Activated CD8-positive, alpha-beta T cell treated with anti-CD3 and anti-CD28 coated beads, Interleukin-2, amount 10 ng/mL, durations not matched to agents 7 days and 5 days (primary cell): ENCODE data around the gene PNN. TPM values are rescaled to one million over a fixed set of nuclear protein-coding genes. Genes with fewer than 3 reads are reported as not detected.
A peak's percentile ranks its signal among the peaks of the same experiment; 100 is the strongest.
"Not testable (repeated sequence)": the region's sequence is repeated elsewhere in the genome, so short reads cannot be mapped to it uniquely, and the experiment has no call there.

Experiments
- ATAC-seq: fragments of 150-1000 bp; cut with Tn5 transposase; one replicate; pipeline ENCODE4 v1.10.0; 2021; ENCODE audit warnings: moderate library complexity
- CTCF ChIA-PET: fragments of 350-600 bp; sonication (Branson Sonifier 250); formaldehyde crosslinking; loops from one replicate; lab custom pipeline; 2021; ENCODE audit warnings: antibody characterized with exemption; lab: Charles Lee
- POLR2A ChIA-PET: fragments of 350-600 bp; sonication (Branson Sonifier 250); formaldehyde crosslinking; loops from one replicate; lab custom pipeline; 2021; ENCODE audit warnings: antibody characterized with exemption; lab: Charles Lee
- DNase-seq: peaks from one replicate; pipeline ENCODE4 v3.0.0-alpha.2; 2020
- H3K27ac Mint-ChIP-seq: one replicate; pipeline ENCODE4 v1.8.0; 2021; ENCODE audit warnings: mild to moderate bottlenecking, mixed read lengths
- H3K27me3 Mint-ChIP-seq: one replicate; pipeline ENCODE4 v1.8.0; 2021; ENCODE audit warnings: low read depth, mixed read lengths
- H3K36me3 Mint-ChIP-seq: one replicate; pipeline ENCODE4 v1.8.0; 2021; ENCODE audit warnings: low read depth, mixed read lengths
- H3K4me1 Mint-ChIP-seq: one replicate; pipeline ENCODE4 v1.8.0; 2021; ENCODE audit warnings: low read depth, mixed read lengths
- H3K4me3 Mint-ChIP-seq: one replicate; pipeline ENCODE4 v1.8.0; 2021; ENCODE audit warnings: mild to moderate bottlenecking, mixed read lengths
- H3K9me3 Mint-ChIP-seq: one replicate; pipeline ENCODE4 v1.8.0; 2022; ENCODE audit warnings: mixed read lengths; ENCODE audit not compliant: insufficient read depth
- total RNA-seq, 2 experiments: library from RNA; stranded (reverse); gene quantifications; one replicate each; pipeline ENCODE4 v1.2.3, GENCODE V29; 2021

PNN gene
- total RNA-seq, 2 experiments from 2014 or later = 94.1 to 103 TPM

DNA sequence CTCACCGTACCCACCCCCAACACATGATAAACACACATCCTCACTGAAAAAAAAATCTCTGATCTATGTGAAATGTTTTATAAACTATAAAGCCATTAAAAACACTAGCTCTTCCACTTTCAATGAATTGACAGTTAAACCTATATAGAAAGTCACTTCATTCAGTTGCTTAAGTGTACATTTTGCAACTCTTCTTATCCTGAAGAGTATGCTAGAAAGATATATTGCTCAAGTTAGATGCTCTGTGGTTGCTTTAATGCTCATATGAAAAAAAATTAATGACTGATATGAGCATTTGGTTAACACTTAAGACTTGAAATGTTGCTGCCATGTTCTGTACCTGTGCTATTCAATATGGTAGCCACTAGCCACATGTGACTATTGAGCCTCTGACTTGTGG, 37.6 kb downstream of the PNN start:
- no peak for ATAC-seq
- H3K4me1 Mint-ChIP-seq = peaks cover 21% of the 10 kb centered on the region
- H3K36me3 Mint-ChIP-seq = peaks cover 2% of the 10 kb centered on the region
- H3K4me3 Mint-ChIP-seq = no peak overlapping the region
- no peak for DNase-seq
- no peaks in the 10 kb centered on the region for H3K27me3 Mint-ChIP-seq
- no peaks in the 10 kb centered on the region for H3K9me3 Mint-ChIP-seq
- ChIA-PET CTCF (no interaction called here), POLR2A (no interaction called here)
- H3K27ac Mint-ChIP-seq = no peak overlapping the region

DNA sequence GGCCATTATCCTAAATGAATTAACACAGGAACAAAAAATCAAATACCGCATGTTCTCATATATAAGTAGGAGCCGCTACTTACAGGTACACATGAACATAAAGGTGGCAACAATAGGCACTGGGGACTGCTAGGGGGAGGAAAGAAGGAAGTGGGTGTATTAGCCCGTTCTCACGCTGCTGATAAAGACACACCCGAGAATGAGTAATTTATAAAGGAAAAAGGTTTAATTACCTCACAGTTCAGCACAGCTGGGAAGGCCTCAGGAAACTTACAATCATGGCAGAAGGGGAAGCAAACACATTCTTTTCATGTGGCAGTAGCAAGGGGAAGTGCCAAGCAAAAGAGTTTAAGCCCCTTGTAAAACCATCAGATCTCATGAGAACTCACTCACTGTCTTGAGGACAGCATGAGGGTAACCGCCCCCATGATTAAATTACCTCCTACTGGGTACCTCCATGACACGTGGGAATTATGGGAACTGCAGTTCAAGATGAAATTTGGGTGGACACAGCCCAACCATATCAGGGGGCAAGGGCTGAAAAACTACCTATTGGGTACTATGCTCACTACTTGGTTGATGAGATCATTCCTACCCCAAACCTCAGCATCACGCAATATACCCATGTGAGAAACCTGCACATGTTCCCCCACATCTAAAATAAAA, 42.3 kb downstream of the PNN start:
- ATAC-seq (no peak), DNase-seq (no peak)
- Mint-ChIP-seq H3K9me3 (peaks cover 3% of the 10 kb centered on the region), H3K27ac (no peak overlapping the region), H3K36me3 (peaks cover 2% of the 10 kb centered on the region), H3K4me1 (peaks cover 24% of the 10 kb centered on the region), H3K4me3 (no peak overlapping the region), H3K27me3 (no peaks in the 10 kb centered on the region)
- ChIA-PET POLR2A (no interaction called here), CTCF (no interaction called here)

DNA sequence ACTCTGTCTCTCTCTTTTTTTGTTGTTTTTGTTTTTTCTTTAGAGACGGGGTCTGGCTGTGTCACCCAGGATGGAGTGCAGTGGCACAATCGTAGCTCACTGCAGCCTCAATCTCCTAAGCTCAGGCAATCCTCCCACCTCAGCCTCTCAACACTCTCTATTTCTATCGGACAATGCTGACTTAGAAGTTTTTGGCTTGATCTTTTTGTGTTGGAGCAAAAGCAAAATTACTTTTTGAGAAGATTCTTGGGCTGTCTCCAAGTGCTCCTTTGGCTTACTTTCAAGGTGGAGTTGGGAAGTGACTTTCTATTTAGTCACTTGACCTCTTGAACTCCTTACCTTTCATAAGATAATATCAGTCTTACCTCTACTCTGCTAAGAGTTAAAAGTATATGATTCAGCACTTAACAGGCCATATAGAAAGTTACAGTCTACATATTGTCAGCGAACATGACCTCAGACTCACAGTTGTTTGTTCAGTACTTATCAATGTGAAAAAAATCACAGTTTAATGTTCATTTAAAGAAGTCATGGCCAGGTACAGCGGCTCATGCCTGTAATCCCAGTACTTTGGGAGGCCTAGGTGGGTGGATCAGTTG, 43.2 kb downstream of the PNN start:
- H3K27me3 Mint-ChIP-seq = no peaks in the 10 kb centered on the region
- ChIA-PET POLR2A (interaction anchor here (0.6 to 1.2 kb wide), 2 partner anchors 12 to 101 kb away, joined by 3 to 4 read pairs; no protein-coding TSS in a partner anchor), CTCF (no interaction called here)
- H3K4me3 Mint-ChIP-seq = no peak overlapping the region
- ATAC-seq (no peak), DNase-seq (no peak)
- H3K27ac Mint-ChIP-seq = no peak overlapping the region
- peaks cover 2% of the 10 kb centered on the region for H3K36me3 Mint-ChIP-seq
- peaks cover 3% of the 10 kb centered on the region for H3K9me3 Mint-ChIP-seq
- peaks cover 24% of the 10 kb centered on the region for H3K4me1 Mint-ChIP-seq

DNA sequence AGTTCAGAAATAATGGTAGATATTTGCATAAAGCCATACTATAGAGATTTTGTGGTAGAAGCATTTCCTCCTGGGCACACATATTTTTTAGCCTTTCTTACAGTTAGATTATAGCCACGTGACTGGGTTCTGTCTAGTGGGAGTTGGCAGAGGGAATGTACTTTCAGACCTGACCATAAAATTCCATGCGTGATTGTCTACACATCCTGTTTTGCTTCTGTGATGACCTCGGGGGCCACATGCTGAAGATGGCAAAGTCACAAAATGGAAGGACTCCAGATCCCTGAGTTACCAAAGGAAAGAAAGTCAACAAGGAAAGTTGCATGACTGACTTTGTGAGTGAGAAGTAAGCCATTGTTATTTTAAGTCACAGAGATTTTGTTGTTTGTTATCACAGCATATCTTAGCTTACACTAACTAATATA, 44.0 kb downstream of the PNN start:
- ATAC-seq (no peak), DNase-seq (no peak)
- Mint-ChIP-seq H3K27me3 (no peaks in the 10 kb centered on the region), H3K27ac (no peak overlapping the region), H3K4me1 (peaks cover 24% of the 10 kb centered on the region), H3K9me3 (peaks cover 3% of the 10 kb centered on the region), H3K36me3 (peaks cover 2% of the 10 kb centered on the region), H3K4me3 (no peak overlapping the region)
- ChIA-PET POLR2A (interaction anchor here (1.2 kb wide), 1 partner anchor 11 kb away, joined by 4 read pairs; no protein-coding TSS in a partner anchor), CTCF (no interaction called here)

DNA sequence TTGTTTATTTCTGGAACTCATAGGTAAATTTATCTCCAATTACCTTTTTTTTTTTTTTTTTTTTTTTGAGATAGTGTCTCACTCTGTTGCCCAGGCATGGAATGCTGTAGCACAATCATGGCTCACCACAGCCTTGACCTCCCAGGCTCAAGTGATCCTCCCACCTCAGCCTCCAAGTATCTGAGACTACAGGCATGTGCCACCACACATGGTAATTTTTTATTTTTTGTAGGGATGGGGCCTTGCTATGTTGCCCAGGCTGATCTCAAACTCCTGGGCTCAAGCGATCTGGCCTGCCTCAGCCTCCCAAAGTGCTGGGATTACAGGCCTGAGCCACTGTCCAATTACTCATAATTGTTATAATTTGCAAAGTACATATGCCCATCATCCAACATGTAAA, 45.4 kb downstream of the PNN start:
- DNase-seq, H3K27ac Mint-ChIP-seq, ATAC-seq, H3K9me3 Mint-ChIP-seq, POLR2A ChIA-PET, H3K4me3 Mint-ChIP-seq, H3K27me3 Mint-ChIP-seq, H3K36me3 Mint-ChIP-seq: not testable (repeated sequence)
- CTCF ChIA-PET = interaction anchor here (1.3 kb wide), 1 partner anchor 12 kb away, joined by 5 read pairs; no protein-coding TSS in a partner anchor
- peaks cover 24% of the 10 kb centered on the region for H3K4me1 Mint-ChIP-seq

DNA sequence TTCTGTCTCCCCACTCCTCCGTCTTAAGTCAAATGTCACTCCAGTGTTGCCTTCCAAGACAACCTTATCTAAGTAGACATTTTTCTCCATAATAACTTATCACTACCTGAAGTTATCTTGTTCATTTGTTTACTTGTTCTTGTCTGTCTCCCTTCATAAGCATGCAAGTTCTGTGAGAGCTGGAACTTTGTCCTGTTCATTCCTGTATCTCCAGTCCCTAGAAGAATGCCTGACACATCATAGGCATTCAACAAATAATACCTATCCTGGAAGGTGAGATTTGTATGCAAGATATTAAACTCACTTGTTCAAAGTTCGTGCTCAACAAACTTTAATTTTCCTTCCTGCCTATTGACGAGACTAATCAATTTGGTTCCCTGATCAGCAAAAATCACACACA, 53.0 kb downstream of the PNN start:
- Mint-ChIP-seq H3K4me1 (peaks cover 49% of the 10 kb centered on the region), H3K27me3 (no peaks in the 10 kb centered on the region), H3K4me3 (no peak overlapping the region), H3K9me3 (no peaks in the 10 kb centered on the region), H3K36me3 (peaks cover 2% of the 10 kb centered on the region), H3K27ac (peak overlapping the region; percentile 95)
- ATAC-seq = no peak
- ChIA-PET POLR2A (interaction anchor here (0.6 to 5.2 kb wide), 4 partner anchors 58 to 204 kb away, joined by 3 to 42 read pairs (median 9); partner anchors contain the start of genes FBXO33 and TRAPPC6B), CTCF (no interaction called here)
- DNase-seq = no peak

DNA sequence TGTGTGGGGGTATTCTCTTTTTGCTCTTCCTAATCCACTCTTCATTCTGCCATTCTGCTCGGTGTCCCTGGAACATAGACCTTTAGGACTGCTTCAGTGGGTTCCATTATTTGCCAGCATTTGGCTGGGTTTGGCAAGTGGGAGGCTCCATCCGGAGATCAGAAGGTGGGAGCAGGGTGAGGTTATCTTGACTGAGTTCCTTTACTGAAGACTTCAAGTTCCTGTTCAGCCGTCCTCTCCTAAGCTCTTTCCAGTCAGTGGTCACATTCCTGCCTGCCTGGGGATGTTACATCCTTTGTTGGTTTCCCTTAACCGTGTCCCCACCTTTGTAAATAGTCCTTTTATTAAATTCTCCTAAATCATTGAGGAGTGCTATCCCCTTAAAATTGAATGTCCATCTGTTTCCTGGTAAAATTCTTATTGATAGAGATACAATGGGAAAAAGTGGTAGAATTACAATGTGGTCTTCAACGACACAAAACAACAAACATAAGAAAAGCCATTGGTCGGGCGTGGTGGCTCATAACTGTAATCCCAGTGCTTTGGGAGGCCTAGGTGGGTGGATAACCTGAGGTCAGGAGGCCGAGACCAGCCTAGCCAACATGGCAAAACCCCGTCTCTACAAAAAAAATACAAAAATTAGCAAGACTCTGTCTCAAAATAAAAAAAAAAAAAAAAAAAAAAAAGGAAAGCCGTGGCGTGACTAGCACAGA, 53.6 kb downstream of the PNN start:
- Mint-ChIP-seq H3K9me3 (no peaks in the 10 kb centered on the region), H3K27me3 (no peaks in the 10 kb centered on the region), H3K4me3 (peak overlapping the region; percentile 49), H3K27ac (peak overlapping the region; percentile 95), H3K4me1 (peaks cover 54% of the 10 kb centered on the region), H3K36me3 (peaks cover 2% of the 10 kb centered on the region)
- ChIA-PET CTCF (interaction anchor here (0.8 to 3.8 kb wide), 6 partner anchors 23 to 236 kb away, joined by 3 to 37 read pairs (median 4); partner anchors contain the start of genes FBXO33 and TRAPPC6B), POLR2A (interaction anchor here (0.6 to 5.2 kb wide), 14 partner anchors 38 to 207 kb away, joined by 3 to 42 read pairs (median 4); partner anchors contain the start of genes FBXO33, GEMIN2, PNN and TRAPPC6B)
- no peak for ATAC-seq
- no peak for DNase-seq

DNA sequence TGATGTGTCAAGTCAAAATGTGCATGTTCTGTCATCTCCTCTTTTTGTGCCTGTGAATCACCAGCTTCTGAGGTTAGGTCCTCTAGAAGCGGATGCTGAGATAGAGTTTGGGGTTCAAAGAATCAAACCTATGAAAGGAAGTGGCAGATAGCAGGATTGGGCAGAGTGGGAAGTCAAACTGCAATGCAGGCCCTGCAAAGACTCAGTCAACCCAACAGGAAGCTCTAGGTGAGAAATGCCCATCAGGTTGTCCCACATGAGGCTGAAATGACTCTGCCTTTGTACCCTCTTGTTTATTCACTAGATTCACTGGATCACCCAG, 54.1 kb downstream of the PNN start:
- peaks cover 2% of the 10 kb centered on the region for H3K36me3 Mint-ChIP-seq
- peak overlapping the region; percentile 95 for H3K27ac Mint-ChIP-seq
- H3K4me3 Mint-ChIP-seq = peak overlapping the region; percentile 49
- ChIA-PET CTCF (interaction anchor here (0.8 to 3.8 kb wide), 6 partner anchors 22 to 235 kb away, joined by 3 to 37 read pairs (median 4); partner anchors contain the start of genes FBXO33 and TRAPPC6B), POLR2A (interaction anchor here (0.9 to 5.2 kb wide), 14 partner anchors 37 to 206 kb away, joined by 3 to 42 read pairs (median 4); partner anchors contain the start of genes FBXO33, GEMIN2, PNN and TRAPPC6B)
- ATAC-seq = peak; percentile 93
- H3K9me3 Mint-ChIP-seq = no peaks in the 10 kb centered on the region
- H3K27me3 Mint-ChIP-seq = no peaks in the 10 kb centered on the region
- peaks cover 58% of the 10 kb centered on the region for H3K4me1 Mint-ChIP-seq
- peak; percentile 84 for DNase-seq

DNA sequence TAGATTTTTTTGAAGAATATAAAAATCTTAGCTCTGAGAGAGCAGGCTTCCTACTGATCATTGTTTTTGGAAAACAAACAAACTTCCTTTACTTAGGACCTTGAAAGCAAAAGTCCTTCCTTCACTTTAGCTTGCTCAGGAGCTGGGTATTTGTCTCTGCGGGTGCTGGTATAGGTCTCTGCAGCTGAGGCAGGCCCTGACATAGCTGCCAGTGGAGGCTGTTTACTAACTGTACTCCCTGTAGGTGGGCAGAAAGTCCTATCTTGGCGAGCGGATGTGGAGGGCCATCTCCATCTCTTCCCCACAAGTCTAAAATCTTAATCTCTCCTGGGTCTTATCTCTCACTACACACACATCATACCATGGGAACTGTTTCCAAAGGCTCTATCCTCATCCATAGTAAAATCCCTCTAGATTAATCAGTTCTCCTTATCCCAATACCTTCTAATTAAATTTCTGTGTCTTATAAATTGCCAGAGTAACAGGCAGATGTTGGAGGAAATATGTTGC, 54.6 kb downstream of the PNN start:
- ATAC-seq (peak; percentile 36), DNase-seq (peak; percentile 37)
- Mint-ChIP-seq H3K27ac (peak overlapping the region; percentile 95), H3K4me1 (peaks cover 58% of the 10 kb centered on the region), H3K36me3 (peaks cover 2% of the 10 kb centered on the region), H3K4me3 (peak overlapping the region; percentile 9), H3K27me3 (no peaks in the 10 kb centered on the region), H3K9me3 (no peaks in the 10 kb centered on the region)
- CTCF ChIA-PET = interaction anchor here (0.8 to 3.8 kb wide), 6 partner anchors 22 to 235 kb away, joined by 3 to 37 read pairs (median 4); partner anchors contain the start of genes FBXO33 and TRAPPC6B
- POLR2A ChIA-PET = interaction anchor here (0.5 to 5.2 kb wide), 15 partner anchors 11 to 206 kb away, joined by 3 to 42 read pairs (median 4); partner anchors contain the start of genes FBXO33, GEMIN2, PNN and TRAPPC6B

DNA sequence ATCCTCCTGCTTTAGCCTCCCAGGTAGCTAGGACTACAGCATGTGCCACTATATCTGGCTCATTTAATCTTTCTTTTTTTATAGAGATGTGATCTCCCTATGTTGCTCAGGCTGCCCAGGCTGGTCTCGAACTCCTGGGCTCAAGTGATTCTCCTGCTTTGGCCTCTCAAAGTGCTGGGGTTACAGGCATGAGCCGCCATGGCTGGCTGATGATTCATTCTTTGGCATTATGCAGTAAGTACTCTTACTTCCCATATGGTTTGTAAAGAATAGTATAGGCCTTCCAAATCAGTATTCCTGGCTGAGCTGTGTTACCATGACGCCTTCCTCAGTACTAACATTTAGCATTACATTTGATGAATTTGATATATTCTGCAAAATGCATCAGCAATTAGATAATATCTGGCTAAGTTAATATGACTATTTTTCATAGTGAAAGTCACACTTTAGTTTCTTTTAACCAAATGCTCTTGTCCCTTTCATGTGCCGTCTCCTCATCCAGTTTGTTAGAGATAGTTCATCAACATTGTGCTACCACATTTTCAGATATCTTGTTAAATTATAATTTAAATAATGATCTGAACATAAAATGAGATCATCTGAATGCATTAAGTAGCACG, 55.5 kb downstream of the PNN start:
- peaks cover 2% of the 10 kb centered on the region for H3K36me3 Mint-ChIP-seq
- no peaks in the 10 kb centered on the region for H3K27me3 Mint-ChIP-seq
- no peak for ATAC-seq
- no peak overlapping the region for H3K4me3 Mint-ChIP-seq
- POLR2A ChIA-PET = interaction anchor here (0.9 to 5.2 kb wide), 5 partner anchors 12 to 201 kb away, joined by 3 to 42 read pairs (median 8); partner anchors contain the start of genes FBXO33, SEC23A and TRAPPC6B
- peaks cover 58% of the 10 kb centered on the region for H3K4me1 Mint-ChIP-seq
- CTCF ChIA-PET = interaction anchor here (0.8 to 3.8 kb wide), 26 partner anchors 15 to 256 kb away, joined by 3 to 46 read pairs (median 5); partner anchors contain the start of genes FBXO33, SEC23A and TRAPPC6B
- DNase-seq = no peak
- no peaks in the 10 kb centered on the region for H3K9me3 Mint-ChIP-seq
- H3K27ac Mint-ChIP-seq = peak overlapping the region; percentile 80
